Esophagus muscularis mucosa (tissue), 3 donors: ENCODE results near the gene NDUFA13.

Source experiments
- EP300 ChIP-seq: sonication (generic); formaldehyde crosslinking; IDR thresholded peaks from one replicate; pipeline ENCODE4 v1.6.1; 2017; ENCODE audit warnings: antibody characterized with exemption
- TF ChIP-seq, protein P1 (sequence below), 3 experiments: fragments of 200-600 bp in 2 of 3; fragments of 450-650 bp in 1 of 3; sonication (generic) in 2 of 3; IDR thresholded peaks; one replicate each; pipeline ENCODE4 v1.5.1; 2017 to 2019; ENCODE audit warnings: antibody characterized with exemption in 3 of 3, mild to moderate bottlenecking in 2 of 3, moderate library complexity in 1 of 3

DNA sequence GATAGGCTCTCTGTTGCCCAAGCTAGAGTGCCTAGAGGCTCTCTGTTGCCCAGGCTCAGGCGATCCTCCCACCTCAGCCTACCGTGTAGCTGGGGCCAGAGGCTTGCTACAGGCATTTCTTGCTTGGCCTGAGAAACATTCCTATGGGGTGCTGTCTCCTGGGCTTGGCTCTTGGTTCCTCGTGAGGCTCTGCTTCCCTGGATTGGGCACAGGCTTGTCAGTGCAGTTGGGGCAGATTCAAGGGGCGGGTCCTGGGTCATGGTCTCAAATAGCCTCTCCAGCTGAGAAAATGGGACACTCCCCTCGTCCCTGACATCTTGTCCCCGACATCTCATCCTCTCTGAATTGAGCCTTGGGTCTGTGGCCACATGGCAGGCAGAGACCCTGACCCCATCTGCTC is 5.6 kb upstream of the NDUFA13 start:
- TF ChIP-seq, protein P1, sequence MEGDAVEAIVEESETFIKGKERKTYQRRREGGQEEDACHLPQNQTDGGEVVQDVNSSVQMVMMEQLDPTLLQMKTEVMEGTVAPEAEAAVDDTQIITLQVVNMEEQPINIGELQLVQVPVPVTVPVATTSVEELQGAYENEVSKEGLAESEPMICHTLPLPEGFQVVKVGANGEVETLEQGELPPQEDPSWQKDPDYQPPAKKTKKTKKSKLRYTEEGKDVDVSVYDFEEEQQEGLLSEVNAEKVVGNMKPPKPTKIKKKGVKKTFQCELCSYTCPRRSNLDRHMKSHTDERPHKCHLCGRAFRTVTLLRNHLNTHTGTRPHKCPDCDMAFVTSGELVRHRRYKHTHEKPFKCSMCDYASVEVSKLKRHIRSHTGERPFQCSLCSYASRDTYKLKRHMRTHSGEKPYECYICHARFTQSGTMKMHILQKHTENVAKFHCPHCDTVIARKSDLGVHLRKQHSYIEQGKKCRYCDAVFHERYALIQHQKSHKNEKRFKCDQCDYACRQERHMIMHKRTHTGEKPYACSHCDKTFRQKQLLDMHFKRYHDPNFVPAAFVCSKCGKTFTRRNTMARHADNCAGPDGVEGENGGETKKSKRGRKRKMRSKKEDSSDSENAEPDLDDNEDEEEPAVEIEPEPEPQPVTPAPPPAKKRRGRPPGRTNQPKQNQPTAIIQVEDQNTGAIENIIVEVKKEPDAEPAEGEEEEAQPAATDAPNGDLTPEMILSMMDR (IDR thresholded peaks at IDR 0.05): no peak
- no peak for TF ChIP-seq EP300
